ENCODE results near the gene TUBA4A. TPM values are rescaled to one million over a fixed set of nuclear protein-coding genes. Genes with fewer than 3 reads are reported as not detected.

Gene TUBA4A
- total and polyA plus RNA-seq, 3 experiments from 2014 or later, result 175 to 234 (median 178) TPM

- peaks cover 8% of the 10 kb centered on the region for H3K4me1 ChIP-seq (ENCODE audit: insufficient read depth, low read length)
- ChIA-PET CTCF (interaction anchor here (14.9 kb wide), 1 partner anchor 20 kb away, joined by 258 read pairs; no protein-coding TSS in a partner anchor), POLR2A (no interaction called here)
- H3K9me3 ChIP-seq (ENCODE audit: low read length), result no peaks in the 10 kb centered on the region
- Mint-ChIP-seq H3K36me3 (no peaks in the 10 kb centered on the region), H3K4me1 (peaks cover 7 to 10% (median 10%) of the 10 kb centered on the region in 3 donors), H3K9me3 (no peaks in the 10 kb centered on the region), H3K4me3 (no peak overlapping the region), H3K27me3 (no peaks in the 10 kb centered on the region), H3K27ac (no peak overlapping the region)
- H3K36me3 ChIP-seq (ENCODE audit: insufficient read depth, low read length), result no peaks in the 10 kb centered on the region
- DNase-seq, result no peak
- H3K27ac ChIP-seq (ENCODE audit: low read depth, low read length), result no peak overlapping the region
- H3K27me3 ChIP-seq (ENCODE audit: insufficient read depth, low read length, poor library complexity, severe bottlenecking), result no peaks in the 10 kb centered on the region
- no peak overlapping the region for H3K4me3 ChIP-seq (ENCODE audit: low read length)
Measured at GRCh38 chr2:219272995-219273394, 19.3 kb upstream of the TUBA4A start.

- CTCF ChIA-PET, result interaction anchor here (14.9 kb wide), 1 partner anchor 20 kb away, joined by 258 read pairs; no protein-coding TSS in a partner anchor
- H3K36me3 Mint-ChIP-seq, result no peaks in the 10 kb centered on the region
Measured at GRCh38 chr2:219272356-219272755, 18.6 kb upstream of the TUBA4A start.

DNA sequence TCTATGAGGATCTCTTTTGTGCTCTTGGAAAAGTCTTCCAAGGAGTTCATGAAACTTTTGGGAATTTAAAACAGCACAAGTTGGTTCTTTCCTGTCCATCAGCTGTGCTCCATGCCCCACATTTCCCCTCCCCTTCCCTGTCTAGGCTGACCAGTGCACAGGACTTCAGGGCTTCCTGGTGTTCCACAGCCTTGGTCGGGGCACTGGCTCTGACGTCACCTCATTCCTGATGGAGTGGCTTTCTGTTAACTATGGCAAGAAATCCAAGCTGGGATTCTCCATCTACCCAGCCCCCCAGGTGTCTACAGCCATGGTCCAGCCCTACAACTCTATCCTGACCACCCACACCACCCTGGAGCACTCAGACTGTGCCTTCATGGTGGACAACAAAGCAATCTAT is 17.3 kb upstream of the TUBA4A start:
- no peak for DNase-seq
- Histone ChIP-seq H3K4me3 (ENCODE audit: low read length) (no peak overlapping the region), H3K36me3 (ENCODE audit: insufficient read depth, low read length) (no peaks in the 10 kb centered on the region), H3K9me3 (ENCODE audit: low read length) (no peaks in the 10 kb centered on the region), H3K27ac (ENCODE audit: low read depth, low read length) (no peak overlapping the region), H3K4me1 (ENCODE audit: insufficient read depth, low read length) (no peaks in the 10 kb centered on the region), H3K27me3 (ENCODE audit: insufficient read depth, low read length, poor library complexity, severe bottlenecking) (no peaks in the 10 kb centered on the region)
- Mint-ChIP-seq H3K4me1 (no peaks in the 10 kb centered on the region), H3K9me3 (no peaks in the 10 kb centered on the region), H3K27ac (peak overlapping the region in 1 of 8 donors; percentile 13), H3K36me3 (no peaks in the 10 kb centered on the region), H3K4me3 (no peak overlapping the region), H3K27me3 (no peaks in the 10 kb centered on the region)
- ChIA-PET POLR2A (no interaction called here), CTCF (interaction anchor here (1.4 to 3.1 kb wide), 2 partner anchors 9 to 24 kb away, joined by 4 to 15 read pairs; no protein-coding TSS in a partner anchor)

More at GRCh38 chr2:219272356-219272755, 18.6 kb upstream of the TUBA4A start:
- H3K4me3 Mint-ChIP-seq, result no peak overlapping the region
- H3K4me1 ChIP-seq (ENCODE audit: insufficient read depth, low read length), result peaks cover 2% of the 10 kb centered on the region
- H3K36me3 ChIP-seq (ENCODE audit: insufficient read depth, low read length), result no peaks in the 10 kb centered on the region
- POLR2A ChIA-PET, result no interaction called here
- no peak overlapping the region for H3K27ac ChIP-seq (ENCODE audit: low read depth, low read length)
- no peak for DNase-seq
- H3K9me3 Mint-ChIP-seq, result no peaks in the 10 kb centered on the region
- no peaks in the 10 kb centered on the region for H3K27me3 Mint-ChIP-seq
- no peaks in the 10 kb centered on the region for H3K9me3 ChIP-seq (ENCODE audit: low read length)
- peaks cover 1 to 4% (median 3%) of the 10 kb centered on the region in 3 donors for H3K4me1 Mint-ChIP-seq
- H3K27me3 ChIP-seq (ENCODE audit: insufficient read depth, low read length, poor library complexity, severe bottlenecking), result no peaks in the 10 kb centered on the region
- peak overlapping the region in 2 of 8 donors; percentile 3 to 88 for H3K27ac Mint-ChIP-seq
- no peak overlapping the region for H3K4me3 ChIP-seq (ENCODE audit: low read length)

GRCh38 chr2:219270055-219270372 is 16.3 kb upstream of the TUBA4A start:
- ChIA-PET POLR2A (no interaction called here), CTCF (interaction anchor here (0.8 to 3.1 kb wide), 4 partner anchors 8 to 63 kb away, joined by 3 to 15 read pairs (median 4); partner anchors contain the start of genes DNAJB2 and ZFAND2B)
- H3K9me3 ChIP-seq (ENCODE audit: low read length), result no peaks in the 10 kb centered on the region
- no peak overlapping the region for H3K4me3 Mint-ChIP-seq
- H3K4me3 ChIP-seq (ENCODE audit: low read length), result no peak overlapping the region
- no peaks in the 10 kb centered on the region for H3K27me3 ChIP-seq (ENCODE audit: insufficient read depth, low read length, poor library complexity, severe bottlenecking)
- H3K4me1 Mint-ChIP-seq, result no peaks in the 10 kb centered on the region
- no peak for DNase-seq
- H3K4me1 ChIP-seq (ENCODE audit: insufficient read depth, low read length), result no peaks in the 10 kb centered on the region
- no peaks in the 10 kb centered on the region for H3K36me3 Mint-ChIP-seq
- H3K27me3 Mint-ChIP-seq, result no peaks in the 10 kb centered on the region
- H3K36me3 ChIP-seq (ENCODE audit: insufficient read depth, low read length), result no peaks in the 10 kb centered on the region
- H3K27ac Mint-ChIP-seq, result no peak overlapping the region
- H3K27ac ChIP-seq (ENCODE audit: low read depth, low read length), result no peak overlapping the region
- H3K9me3 Mint-ChIP-seq, result no peaks in the 10 kb centered on the region

DNA sequence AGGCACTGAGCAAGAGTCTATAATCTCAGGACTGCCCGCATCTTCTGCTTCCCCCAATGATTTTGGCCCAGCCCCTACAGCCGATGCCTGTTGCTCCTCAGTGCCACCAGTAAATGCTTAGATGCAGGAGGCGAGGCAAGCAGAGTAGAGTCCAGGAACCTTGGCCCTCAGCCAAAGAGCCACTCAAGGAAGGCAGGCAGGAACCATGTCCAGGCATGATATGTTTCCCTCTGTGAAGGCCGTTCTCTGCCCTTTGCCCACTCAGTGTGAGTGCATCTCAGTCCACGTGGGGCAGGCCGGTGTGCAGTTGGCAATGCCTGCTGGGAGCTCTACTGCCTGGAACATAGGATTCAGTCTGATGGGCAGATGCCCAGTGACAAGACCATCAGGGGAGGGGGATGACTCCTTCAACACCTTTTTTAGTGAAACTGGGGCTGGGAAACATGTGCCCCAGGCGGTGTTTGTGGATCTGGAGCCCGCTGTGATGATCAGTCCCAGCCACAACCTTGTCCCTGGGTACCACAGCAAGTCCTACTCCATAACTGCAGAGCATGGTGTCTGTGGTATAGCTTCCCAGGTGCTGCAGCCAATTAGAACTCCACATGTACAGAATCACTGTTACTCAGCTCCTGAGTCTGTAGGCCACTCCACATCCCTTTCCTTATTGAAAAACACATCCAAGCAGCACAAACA is 15.8 kb upstream of the TUBA4A start:
- Histone ChIP-seq H3K9me3 (ENCODE audit: low read length) (no peaks in the 10 kb centered on the region), H3K4me1 (ENCODE audit: insufficient read depth, low read length) (no peaks in the 10 kb centered on the region), H3K36me3 (ENCODE audit: insufficient read depth, low read length) (no peaks in the 10 kb centered on the region), H3K27me3 (ENCODE audit: insufficient read depth, low read length, poor library complexity, severe bottlenecking) (no peaks in the 10 kb centered on the region), H3K4me3 (ENCODE audit: low read length) (no peak overlapping the region), H3K27ac (ENCODE audit: low read depth, low read length) (no peak overlapping the region)
- ChIA-PET POLR2A (no interaction called here), CTCF (interaction anchor here (0.8 to 3.1 kb wide), 4 partner anchors 8 to 63 kb away, joined by 3 to 15 read pairs (median 4); partner anchors contain the start of genes DNAJB2 and ZFAND2B)
- H3K4me3 Mint-ChIP-seq, result no peak overlapping the region
- no peak for DNase-seq
- peak overlapping the region in 1 of 8 donors; percentile 25 for H3K27ac Mint-ChIP-seq
- H3K27me3 Mint-ChIP-seq, result no peaks in the 10 kb centered on the region
- H3K9me3 Mint-ChIP-seq, result no peaks in the 10 kb centered on the region
- H3K4me1 Mint-ChIP-seq, result no peaks in the 10 kb centered on the region
- no peaks in the 10 kb centered on the region for H3K36me3 Mint-ChIP-seq

GRCh38 chr2:219268294-219268693 is 14.6 kb upstream of the TUBA4A start:
- Mint-ChIP-seq H3K4me3 (no peak overlapping the region), H3K36me3 (no peaks in the 10 kb centered on the region), H3K4me1 (no peaks in the 10 kb centered on the region), H3K27me3 (peaks cover 0 to under 1% of the 10 kb centered on the region in 2 donors), H3K9me3 (no peaks in the 10 kb centered on the region), H3K27ac (peak overlapping the region in 1 of 8 donors; percentile 69)
- ChIA-PET CTCF (interaction anchor here (1.6 to 3.1 kb wide), 3 partner anchors 9 to 26 kb away, joined by 4 to 15 read pairs (median 6); no protein-coding TSS in a partner anchor), POLR2A (no interaction called here)
- no peaks in the 10 kb centered on the region for H3K4me1 ChIP-seq (ENCODE audit: insufficient read depth, low read length)
- no peaks in the 10 kb centered on the region for H3K36me3 ChIP-seq (ENCODE audit: insufficient read depth, low read length)
- no peaks in the 10 kb centered on the region for H3K9me3 ChIP-seq (ENCODE audit: low read length)
- no peak overlapping the region for H3K27ac ChIP-seq (ENCODE audit: low read depth, low read length)
- no peaks in the 10 kb centered on the region for H3K27me3 ChIP-seq (ENCODE audit: insufficient read depth, low read length, poor library complexity, severe bottlenecking)
- DNase-seq, result peak in 1 of 5 donors; percentile 25
- H3K4me3 ChIP-seq (ENCODE audit: low read length), result no peak overlapping the region

- ChIA-PET CTCF (interaction anchor here (1.6 to 2.2 kb wide), 2 partner anchors 11 to 17 kb away, joined by 4 to 6 read pairs; no protein-coding TSS in a partner anchor), POLR2A (no interaction called here)
- DNase-seq, result peak in 1 of 5 donors; percentile 15
- H3K36me3 ChIP-seq (ENCODE audit: insufficient read depth, low read length), result no peaks in the 10 kb centered on the region
- no peak overlapping the region for H3K27ac Mint-ChIP-seq
- no peak overlapping the region for H3K4me3 ChIP-seq (ENCODE audit: low read length)
- H3K4me1 ChIP-seq (ENCODE audit: insufficient read depth, low read length), result no peaks in the 10 kb centered on the region
- H3K36me3 Mint-ChIP-seq, result no peaks in the 10 kb centered on the region
- H3K4me1 Mint-ChIP-seq, result no peaks in the 10 kb centered on the region
- no peak overlapping the region for H3K27ac ChIP-seq (ENCODE audit: low read depth, low read length)
- H3K27me3 Mint-ChIP-seq, result peaks cover 3 to 4% of the 10 kb centered on the region in 2 donors
- H3K9me3 ChIP-seq (ENCODE audit: low read length), result no peaks in the 10 kb centered on the region
- no peaks in the 10 kb centered on the region for H3K9me3 Mint-ChIP-seq
- H3K4me3 Mint-ChIP-seq, result no peak overlapping the region
- H3K27me3 ChIP-seq (ENCODE audit: insufficient read depth, low read length, poor library complexity, severe bottlenecking), result no peaks in the 10 kb centered on the region
Measured at GRCh38 chr2:219266886-219267285, 13.2 kb upstream of the TUBA4A start.

GRCh38 chr2:219266232-219266631 is 12.5 kb upstream of the TUBA4A start:
- H3K9me3 Mint-ChIP-seq, result no peaks in the 10 kb centered on the region
- no peaks in the 10 kb centered on the region for H3K27me3 ChIP-seq (ENCODE audit: insufficient read depth, low read length, poor library complexity, severe bottlenecking)
- no peaks in the 10 kb centered on the region for H3K9me3 ChIP-seq (ENCODE audit: low read length)
- H3K36me3 ChIP-seq (ENCODE audit: insufficient read depth, low read length), result no peaks in the 10 kb centered on the region
- no peak overlapping the region for H3K4me3 Mint-ChIP-seq
- DNase-seq, result peak in 1 of 5 donors; percentile 36
- no peaks in the 10 kb centered on the region for H3K36me3 Mint-ChIP-seq
- H3K4me1 Mint-ChIP-seq, result no peaks in the 10 kb centered on the region
- H3K4me3 ChIP-seq (ENCODE audit: low read length), result no peak overlapping the region
- no peaks in the 10 kb centered on the region for H3K4me1 ChIP-seq (ENCODE audit: insufficient read depth, low read length)
- ChIA-PET CTCF (interaction anchor here (1.0 to 6.7 kb wide), 4 partner anchors 11 to 95 kb away, joined by 3 to 36 read pairs (median 6); partner anchors contain the start of genes DNAJB2, TUBA4A and TUBA4B), POLR2A (no interaction called here)
- H3K27ac Mint-ChIP-seq, result peak overlapping the region in 1 of 8 donors; percentile 72
- H3K27ac ChIP-seq (ENCODE audit: low read depth, low read length), result no peak overlapping the region
- H3K27me3 Mint-ChIP-seq, result peaks cover 3 to 4% of the 10 kb centered on the region in 2 donors
